Measurements from ENCODE around the gene NCCRP1. TPM values are rescaled to one million over a fixed set of nuclear protein-coding genes. Genes with fewer than 3 reads are reported as not detected.

The NCCRP1 gene
- total RNA-seq, 1 donor from 2014 or later, result not detected

- H3K9me3 Mint-ChIP-seq (ENCODE audit: low read depth), result no peaks in the 10 kb centered on the region
- H3K4me3 Mint-ChIP-seq (ENCODE audit: unreplicated experiment), result no peak overlapping the region
- no peak overlapping the region for H3K27ac Mint-ChIP-seq (ENCODE audit: unreplicated experiment)
- no peaks in the 10 kb centered on the region for H3K4me1 Mint-ChIP-seq (ENCODE audit: low read depth)
- no peaks in the 10 kb centered on the region for H3K27me3 Mint-ChIP-seq (ENCODE audit: low read depth)
- peaks cover 10% of the 10 kb centered on the region for H3K36me3 Mint-ChIP-seq (ENCODE audit: low read depth)
- no peak for DNase-seq (ENCODE audit: low spot score)
- no peak for TF ChIP-seq CTCF (IDR thresholded peaks at IDR 0.05)
Observed at GRCh38 chr19:39174142-39174541, 22.6 kb upstream of the NCCRP1 start.

- no peak for TF ChIP-seq CTCF (IDR thresholded peaks at IDR 0.05)
- no peak overlapping the region for H3K27ac Mint-ChIP-seq (ENCODE audit: unreplicated experiment)
- H3K4me1 Mint-ChIP-seq (ENCODE audit: low read depth), result no peaks in the 10 kb centered on the region
- H3K36me3 Mint-ChIP-seq (ENCODE audit: low read depth), result peaks cover 8% of the 10 kb centered on the region
- DNase-seq (ENCODE audit: low spot score), result no peak
- H3K9me3 Mint-ChIP-seq (ENCODE audit: low read depth), result no peaks in the 10 kb centered on the region
- no peaks in the 10 kb centered on the region for H3K27me3 Mint-ChIP-seq (ENCODE audit: low read depth)
- H3K4me3 Mint-ChIP-seq (ENCODE audit: unreplicated experiment), result no peak overlapping the region
Observed at GRCh38 chr19:39174558-39175544, 21.9 kb upstream of the NCCRP1 start.

GRCh38 chr19:39175564-39175963 lies 21.2 kb upstream of the NCCRP1 start:
- H3K27ac Mint-ChIP-seq (ENCODE audit: unreplicated experiment), result no peak overlapping the region

GRCh38 chr19:39177110-39177699 lies 19.6 kb upstream of the NCCRP1 start:
- Mint-ChIP-seq H3K4me1 (ENCODE audit: low read depth) (no peaks in the 10 kb centered on the region), H3K27me3 (ENCODE audit: low read depth) (no peaks in the 10 kb centered on the region), H3K4me3 (ENCODE audit: unreplicated experiment) (no peak overlapping the region), H3K36me3 (ENCODE audit: low read depth) (peaks cover 7% of the 10 kb centered on the region), H3K9me3 (ENCODE audit: low read depth) (no peaks in the 10 kb centered on the region), H3K27ac (ENCODE audit: unreplicated experiment) (no peak overlapping the region)
- no peak for DNase-seq (ENCODE audit: low spot score)
- no peak for TF ChIP-seq CTCF (IDR thresholded peaks at IDR 0.05)

More at GRCh38 chr19:39175564-39175963, 21.2 kb upstream of the NCCRP1 start:
- H3K27me3 Mint-ChIP-seq (ENCODE audit: low read depth), result no peaks in the 10 kb centered on the region
- no peaks in the 10 kb centered on the region for H3K4me1 Mint-ChIP-seq (ENCODE audit: low read depth)
- peaks cover 7% of the 10 kb centered on the region for H3K36me3 Mint-ChIP-seq (ENCODE audit: low read depth)
- no peaks in the 10 kb centered on the region for H3K9me3 Mint-ChIP-seq (ENCODE audit: low read depth)
- no peak for TF ChIP-seq CTCF (IDR thresholded peaks at IDR 0.05)
- no peak overlapping the region for H3K4me3 Mint-ChIP-seq (ENCODE audit: unreplicated experiment)
- DNase-seq (ENCODE audit: low spot score), result no peak

GRCh38 chr19:39177736-39178135 lies 19.0 kb upstream of the NCCRP1 start:
- no peak for TF ChIP-seq CTCF (IDR thresholded peaks at IDR 0.05)
- H3K36me3 Mint-ChIP-seq (ENCODE audit: low read depth), result peaks cover 7% of the 10 kb centered on the region
- no peaks in the 10 kb centered on the region for H3K4me1 Mint-ChIP-seq (ENCODE audit: low read depth)
- no peak for DNase-seq (ENCODE audit: low spot score)
- H3K27me3 Mint-ChIP-seq (ENCODE audit: low read depth), result no peaks in the 10 kb centered on the region
- H3K4me3 Mint-ChIP-seq (ENCODE audit: unreplicated experiment), result no peak overlapping the region
- H3K27ac Mint-ChIP-seq (ENCODE audit: unreplicated experiment), result no peak overlapping the region
- no peaks in the 10 kb centered on the region for H3K9me3 Mint-ChIP-seq (ENCODE audit: low read depth)

Data from chondrocyte (in vitro differentiated cells).